SKM-1 (cell line): ENCODE results near the gene SCAP.
"Not testable (repeated sequence)": the region's sequence is repeated elsewhere in the genome, so short reads cannot be mapped to it uniquely, and the experiment has no call there.

Experiments
- DNase-seq: peaks from one replicate; lab custom pipeline; 2025; ENCODE audit not compliant: unreplicated experiment; lab: John Stamatoyannopoulos, UW

The SCAP gene

GRCh38 chr3:47481763-47482162, 6.0 kb upstream of the SCAP start:
- not testable (repeated sequence) for DNase-seq

- DNase-seq: not testable (repeated sequence)
These were observed 4.5 kb upstream of the SCAP start for GRCh38 chr3:47480267-47480666.

GRCh38 chr3:47479826-47480160, 4.1 kb upstream of the SCAP start:
- no peak for DNase-seq

GRCh38 chr3:47478022-47478421, 2.3 kb upstream of the SCAP start:
- DNase-seq: no peak

DNA sequence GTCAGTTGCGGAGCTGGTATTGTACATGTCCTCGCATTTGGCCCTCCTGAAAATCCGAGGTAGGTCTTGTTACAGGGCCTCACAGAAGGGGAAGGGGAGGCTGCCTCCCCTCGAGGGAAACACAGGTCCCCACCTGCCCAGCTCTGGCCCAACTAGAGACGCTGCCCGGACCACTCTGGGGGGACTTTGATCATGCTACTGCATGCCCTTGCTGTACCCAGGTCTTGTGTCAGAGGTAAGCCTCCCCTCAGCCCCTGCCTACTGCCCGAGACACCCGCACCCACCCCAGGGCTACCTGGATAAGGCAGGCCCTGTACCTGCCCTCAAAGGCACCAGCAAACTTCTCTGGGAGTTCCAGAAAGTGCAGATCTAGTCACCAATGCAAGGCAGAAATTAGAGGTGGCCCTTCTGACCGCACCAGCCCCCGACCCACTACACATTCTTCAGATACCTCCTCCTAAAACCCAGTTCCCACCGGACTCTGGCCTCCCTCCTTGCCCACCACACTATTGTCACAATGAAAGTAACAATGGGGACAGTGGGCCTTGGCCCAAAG, 981 bp upstream of the SCAP start:
- DNase-seq: no peak

DNA sequence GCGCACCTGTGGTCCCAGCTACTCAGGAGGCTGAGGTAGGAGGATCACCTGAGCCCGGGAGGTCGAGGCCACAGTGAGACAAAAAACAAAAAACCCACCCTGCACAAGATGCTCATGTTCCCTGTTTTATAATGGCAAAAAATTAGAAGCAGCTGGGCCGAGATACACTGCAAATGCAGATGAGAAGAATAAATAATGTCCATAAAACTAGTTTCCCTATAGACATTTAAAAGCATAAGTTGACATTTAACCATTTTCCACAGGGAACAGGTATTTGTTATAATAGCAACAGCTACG, 537 bp upstream of the SCAP start:
- DNase-seq: no peak

GRCh38 chr3:47475029-47475569, 642 bp downstream of the SCAP start:
- no peak for DNase-seq

DNA sequence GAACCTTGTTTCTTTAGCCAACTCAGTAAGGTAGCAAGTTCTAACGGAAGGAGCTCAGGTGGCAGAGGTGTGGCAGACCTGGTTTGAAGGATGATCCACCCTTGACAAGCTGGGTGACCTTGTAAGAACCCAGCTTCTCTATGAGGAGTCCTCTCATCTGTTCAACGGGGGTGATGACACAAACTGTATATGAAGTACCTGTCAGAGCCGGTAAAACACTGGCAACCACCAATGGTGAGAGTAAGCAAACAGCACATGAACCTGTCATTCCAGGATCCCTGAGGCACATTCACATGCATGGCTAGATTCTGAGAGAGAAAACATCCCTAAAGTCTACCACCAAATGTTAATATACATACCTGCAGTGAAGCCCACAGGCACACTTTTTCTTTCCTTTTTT, 2.4 kb downstream of the SCAP start:
- DNase-seq: no peak

DNA sequence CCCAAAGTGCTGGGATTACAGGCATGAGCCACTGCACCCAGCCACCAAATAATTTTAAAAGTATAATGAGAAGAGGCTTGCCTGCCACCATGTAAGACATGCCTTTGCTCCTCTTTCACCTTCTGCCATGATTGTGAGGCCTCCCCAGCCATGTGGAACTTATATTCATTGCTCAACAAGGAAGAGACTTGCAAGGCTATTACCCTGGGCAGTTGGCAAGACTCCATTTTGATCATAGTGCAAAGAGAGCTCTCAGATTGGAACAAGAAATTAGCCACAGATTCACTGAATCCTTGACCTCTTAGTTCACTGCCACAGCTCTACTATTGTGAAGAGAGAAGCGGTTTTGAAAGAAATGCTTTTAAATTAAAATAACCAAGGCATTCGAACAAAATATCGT, 6.1 kb downstream of the SCAP start:
- no peak for DNase-seq

DNA sequence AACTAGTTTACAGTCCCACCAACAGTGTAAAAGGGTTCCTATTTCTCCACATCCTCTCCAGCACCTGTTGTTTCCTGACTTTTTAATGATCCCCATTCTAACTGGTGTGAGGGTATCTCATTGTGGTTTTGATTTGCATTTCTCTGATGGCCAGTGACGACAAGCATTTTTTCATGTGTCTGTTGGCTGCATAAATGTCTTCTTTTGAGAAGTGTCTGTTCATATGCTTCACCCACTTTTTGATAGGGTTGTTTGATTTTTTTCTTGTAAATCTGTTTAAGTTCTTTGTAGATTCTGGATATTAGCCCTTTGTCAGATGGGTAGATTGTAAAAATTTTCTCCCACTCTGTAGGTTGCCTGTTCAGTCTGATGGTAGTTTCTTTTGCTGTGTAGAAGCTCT, 7.4 kb downstream of the SCAP start:
- not testable (repeated sequence) for DNase-seq

DNA sequence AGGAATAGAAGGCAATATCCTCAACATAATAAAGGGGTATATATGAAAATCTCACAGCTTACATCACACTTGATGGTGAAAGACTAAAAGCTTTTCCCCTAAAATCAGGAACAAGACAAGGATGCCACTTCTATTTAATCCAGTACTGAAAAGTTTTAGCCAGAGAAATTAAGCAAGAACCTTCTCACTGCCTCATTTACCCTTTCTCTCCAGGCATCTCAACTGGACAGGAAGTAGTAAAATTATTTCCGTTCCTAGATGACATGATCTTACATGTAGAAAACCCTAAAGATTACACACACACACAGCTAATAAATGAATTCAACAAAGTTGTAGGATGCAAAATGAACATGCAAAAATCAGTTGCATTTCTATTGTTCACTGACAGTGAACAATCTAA, 11.2 kb downstream of the SCAP start:
- peak; percentile 76 for DNase-seq

- not testable (repeated sequence) for DNase-seq
These were observed 16.1 kb downstream of the SCAP start for GRCh38 chr3:47459534-47460085.

DNA sequence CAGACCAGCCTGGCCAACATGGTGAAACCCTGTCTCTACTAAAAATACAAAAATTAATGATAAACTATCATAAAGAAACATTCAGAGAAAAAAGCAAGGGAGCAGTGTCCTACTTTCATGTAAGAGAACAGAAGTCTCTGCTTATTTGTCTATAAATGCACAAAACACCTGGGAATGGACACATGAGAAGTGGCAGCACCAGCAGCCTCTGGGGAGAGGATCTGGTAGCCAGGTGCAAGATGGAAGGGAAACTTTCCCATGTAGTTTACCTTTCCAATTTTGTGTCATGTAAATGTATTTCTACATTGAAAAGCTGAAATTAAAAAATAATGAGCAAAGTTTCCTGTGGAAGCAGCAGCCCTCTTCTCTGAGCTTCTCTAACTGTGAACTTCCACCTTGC, 18.8 kb downstream of the SCAP start:
- no peak for DNase-seq

- no peak for DNase-seq
These were observed 19.8 kb downstream of the SCAP start for GRCh38 chr3:47455806-47456452.

- no peak for DNase-seq
These were observed 23.1 kb downstream of the SCAP start for GRCh38 chr3:47452453-47453215.

DNA sequence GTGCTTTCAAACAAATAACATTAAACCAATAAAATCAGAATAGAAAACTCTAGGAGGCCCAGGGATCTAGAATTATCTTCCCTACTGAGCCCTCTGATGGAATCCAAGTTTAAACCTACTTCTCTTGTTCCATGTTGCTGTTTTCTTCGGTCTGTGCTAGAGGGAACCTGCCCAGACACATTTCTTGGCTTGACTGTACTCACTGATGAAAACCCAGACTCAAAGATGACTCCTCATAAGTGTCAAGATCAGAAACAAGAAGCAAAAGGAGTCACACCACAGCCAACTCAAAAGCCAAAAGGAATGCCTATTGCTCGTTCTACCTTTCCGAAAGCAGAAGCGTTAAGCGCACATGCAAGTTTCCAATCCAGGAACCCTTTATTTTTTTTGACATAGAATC, 31.6 kb downstream of the SCAP start:
- no peak for DNase-seq

- DNase-seq: no peak
These were observed 32.1 kb downstream of the SCAP start for GRCh38 chr3:47443611-47443995.

DNA sequence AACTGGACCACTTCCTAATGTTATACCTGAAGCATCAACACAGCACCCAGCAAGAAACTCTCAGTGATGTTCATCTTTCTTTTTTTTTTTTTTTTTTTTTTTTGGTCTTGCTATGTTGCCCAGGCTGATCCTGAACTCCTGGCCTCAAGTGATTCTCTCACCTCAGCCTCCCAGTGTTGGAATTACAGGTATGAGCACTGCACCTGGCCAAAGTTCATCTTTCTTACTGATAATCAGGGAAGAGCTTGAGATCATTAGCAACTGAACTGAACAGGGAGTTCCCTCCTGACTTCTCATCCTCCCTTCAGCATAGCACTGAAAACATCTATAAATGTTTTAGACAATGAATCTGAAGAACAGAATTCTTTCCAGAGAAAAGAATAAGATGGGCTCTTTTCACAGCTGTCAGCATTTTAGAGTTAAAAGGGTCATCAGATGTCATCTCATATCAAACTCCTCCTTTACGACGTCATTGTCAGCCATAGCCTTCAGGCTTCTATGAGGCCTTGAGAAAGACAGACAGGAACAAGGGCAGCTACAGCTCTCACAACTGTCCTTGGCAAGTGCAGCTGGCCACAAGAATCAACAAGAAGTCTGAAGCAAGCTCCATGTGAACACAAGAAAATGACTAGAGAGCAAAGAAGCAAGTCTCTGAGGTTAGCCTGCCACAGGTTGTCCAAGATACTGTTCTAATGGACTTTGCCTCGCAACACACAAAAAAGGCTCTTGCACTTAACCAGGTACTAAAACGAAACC, 33.8 kb downstream of the SCAP start:
- DNase-seq: no peak

DNA sequence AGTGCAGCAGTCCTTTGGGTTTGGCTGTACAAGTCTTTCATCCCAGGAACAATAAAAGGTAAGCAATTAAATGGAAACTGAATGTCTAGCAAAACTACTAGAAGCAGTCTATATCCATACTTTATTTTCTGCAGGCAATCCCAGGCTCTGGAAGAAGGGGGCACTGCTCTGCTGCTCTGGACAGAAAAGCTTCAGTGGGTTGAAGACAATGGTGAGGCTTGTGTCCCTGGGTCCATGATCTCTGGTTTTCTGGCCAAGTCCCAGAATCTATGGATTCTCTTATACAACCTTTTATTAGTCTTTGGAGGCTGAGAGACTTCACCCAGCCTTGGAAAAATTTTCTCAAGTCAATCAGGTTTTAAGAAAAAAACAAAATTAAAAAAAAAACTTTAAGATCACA, 35.6 kb downstream of the SCAP start:
- DNase-seq: no peak

DNA sequence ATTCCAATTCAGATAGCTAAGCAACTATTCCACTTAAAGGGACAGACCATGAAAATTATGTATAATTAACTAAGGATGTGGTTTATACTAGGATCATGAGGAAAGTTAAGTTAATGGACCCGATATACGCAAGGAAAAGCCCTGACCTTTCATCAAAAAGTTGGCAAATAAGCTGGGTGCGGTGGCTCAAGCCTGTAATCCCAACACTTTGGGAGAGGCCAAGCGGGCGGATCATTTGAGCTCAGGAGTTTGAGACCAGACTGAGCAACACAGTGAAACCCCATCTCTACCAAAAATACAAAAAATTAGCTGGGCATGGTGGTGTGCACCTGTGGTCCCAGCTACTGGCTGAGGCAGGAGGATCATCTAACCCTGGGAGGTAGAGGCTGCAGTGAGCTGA, 39.6 kb downstream of the SCAP start:
- DNase-seq: no peak

DNA sequence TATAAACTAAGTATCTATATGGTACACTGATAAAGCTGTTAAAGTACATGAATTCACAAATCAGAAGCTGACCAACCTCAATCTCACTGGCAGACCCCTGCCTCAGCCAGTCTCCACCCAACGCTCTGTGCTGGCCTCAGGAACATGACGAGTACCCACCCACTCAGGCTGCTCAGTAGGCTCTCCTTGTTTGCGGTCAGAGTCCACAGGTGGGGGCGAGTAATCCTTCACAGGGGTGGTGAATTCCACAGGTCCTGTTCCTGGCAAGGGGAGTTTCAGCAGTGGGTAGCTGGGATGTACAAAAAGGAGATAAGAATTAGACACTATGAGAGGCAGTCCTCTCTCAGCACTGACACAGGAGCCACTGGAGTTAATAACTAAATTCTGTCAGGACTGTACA, 40.9 kb downstream of the SCAP start:
- DNase-seq: no peak

DNA sequence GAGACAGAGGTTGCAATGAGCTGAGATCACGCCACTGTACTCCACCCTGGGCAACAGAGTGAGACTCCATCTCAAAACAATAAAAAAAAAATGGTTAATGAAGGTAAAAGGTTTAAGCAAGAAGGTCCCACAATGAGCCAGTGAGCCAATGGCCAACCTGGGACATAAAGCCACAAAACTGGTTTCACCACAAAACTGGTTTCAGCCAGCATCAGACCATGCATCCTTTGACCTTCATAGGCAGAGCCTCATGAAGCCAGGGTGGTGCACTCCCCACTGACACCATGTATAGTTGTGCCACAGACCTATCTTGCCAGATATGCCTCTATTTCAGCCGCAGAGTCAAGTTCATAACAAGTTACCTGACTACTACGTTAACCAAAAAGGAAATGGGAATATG, 41.9 kb downstream of the SCAP start:
- no peak for DNase-seq
